ENCODE measurements around the gene NFKBIB.

The NFKBIB gene

GRCh38 chr19:38918526-38918925 is 18.8 kb downstream of the NFKBIB start:
- H3K79me2 ChIP-seq (ENCODE audit: low read length) = no peaks in the 10 kb centered on the region
- H3F3A ChIP-seq (ENCODE audit: insufficient read depth, low read length) = no peaks in the 10 kb centered on the region
- DNase-seq = no peak
- no peak overlapping the region for H3K9ac ChIP-seq (ENCODE audit: low read length)
- no peaks in the 10 kb centered on the region for H3K27me3 ChIP-seq (replicated peaks; ENCODE audit: insufficient read depth, low read length)
- no peak overlapping the region for H3K4me2 ChIP-seq (ENCODE audit: low read depth, low read length)
- TF ChIP-seq EZH2phosphoT487 (IDR thresholded peaks at IDR 0.05; ENCODE audit: low read length) = no peak
- no peak for TF ChIP-seq CTCF (IDR thresholded peaks at IDR 0.05; ENCODE audit: low read length)
- no peak for TF ChIP-seq EZH2 (optimal IDR thresholded peaks at IDR 0.05; ENCODE audit: low read depth, low read length)
- no peaks in the 10 kb centered on the region for H4K20me1 ChIP-seq (ENCODE audit: insufficient read depth, low read length)
- no peaks in the 10 kb centered on the region for H3K4me1 ChIP-seq (ENCODE audit: low read length)
- no peaks in the 10 kb centered on the region for H3K36me3 ChIP-seq (replicated peaks; ENCODE audit: insufficient read depth, low read length)
- H3K27ac ChIP-seq (ENCODE audit: low read length) = no peak overlapping the region
- H3K9me3 ChIP-seq (replicated peaks; ENCODE audit: insufficient read depth, low read length) = no peaks in the 10 kb centered on the region
- no peak overlapping the region for H2AFZ ChIP-seq (ENCODE audit: low read length)
- H3K4me3 ChIP-seq (ENCODE audit: low read length) = no peak overlapping the region
- no peaks in the 10 kb centered on the region for H3K9me2 ChIP-seq (replicated peaks; ENCODE audit: insufficient read depth, low read length)

- H3K9me2 ChIP-seq (replicated peaks; ENCODE audit: insufficient read depth, low read length) = no peaks in the 10 kb centered on the region
- no peak overlapping the region for H3K9ac ChIP-seq (ENCODE audit: low read length)
- no peak for DNase-seq
- H4K20me1 ChIP-seq (ENCODE audit: insufficient read depth, low read length) = no peaks in the 10 kb centered on the region
- H3K27me3 ChIP-seq (replicated peaks; ENCODE audit: insufficient read depth, low read length) = no peaks in the 10 kb centered on the region
- H3K79me2 ChIP-seq (ENCODE audit: low read length) = no peaks in the 10 kb centered on the region
- no peak for TF ChIP-seq EZH2phosphoT487 (IDR thresholded peaks at IDR 0.05; ENCODE audit: low read length)
- no peak for TF ChIP-seq CTCF (IDR thresholded peaks at IDR 0.05; ENCODE audit: low read length)
- TF ChIP-seq EZH2 (optimal IDR thresholded peaks at IDR 0.05; ENCODE audit: low read depth, low read length) = no peak
- no peak overlapping the region for H3K27ac ChIP-seq (ENCODE audit: low read length)
- H3F3A ChIP-seq (ENCODE audit: insufficient read depth, low read length) = no peaks in the 10 kb centered on the region
- H3K9me3 ChIP-seq (replicated peaks; ENCODE audit: insufficient read depth, low read length) = no peaks in the 10 kb centered on the region
- no peak overlapping the region for H3K4me3 ChIP-seq (ENCODE audit: low read length)
- H3K4me1 ChIP-seq (ENCODE audit: low read length) = no peaks in the 10 kb centered on the region
- H3K36me3 ChIP-seq (replicated peaks; ENCODE audit: insufficient read depth, low read length) = no peaks in the 10 kb centered on the region
- H3K4me2 ChIP-seq (ENCODE audit: low read depth, low read length) = no peak overlapping the region
- no peak overlapping the region for H2AFZ ChIP-seq (ENCODE audit: low read length)
Observed at GRCh38 chr19:38919837-38920601, 20.2 kb downstream of the NFKBIB start.

- TF ChIP-seq CTCF (IDR thresholded peaks at IDR 0.05; ENCODE audit: low read length) (no peak), EZH2 (optimal IDR thresholded peaks at IDR 0.05; ENCODE audit: low read depth, low read length) (no peak), EZH2phosphoT487 (IDR thresholded peaks at IDR 0.05; ENCODE audit: low read length) (no peak)
- Histone ChIP-seq H3K27me3 (replicated peaks; ENCODE audit: insufficient read depth, low read length) (no peaks in the 10 kb centered on the region), H3K4me3 (ENCODE audit: low read length) (no peak overlapping the region), H3K9ac (ENCODE audit: low read length) (no peak overlapping the region), H3K4me1 (ENCODE audit: low read length) (no peaks in the 10 kb centered on the region), H3K9me2 (replicated peaks; ENCODE audit: insufficient read depth, low read length) (no peaks in the 10 kb centered on the region), H3K4me2 (ENCODE audit: low read depth, low read length) (no peak overlapping the region), H3F3A (ENCODE audit: insufficient read depth, low read length) (no peaks in the 10 kb centered on the region), H3K36me3 (replicated peaks; ENCODE audit: insufficient read depth, low read length) (no peaks in the 10 kb centered on the region), H3K79me2 (ENCODE audit: low read length) (no peaks in the 10 kb centered on the region), H3K27ac (ENCODE audit: low read length) (no peak overlapping the region), H3K9me3 (replicated peaks; ENCODE audit: insufficient read depth, low read length) (no peaks in the 10 kb centered on the region), H4K20me1 (ENCODE audit: insufficient read depth, low read length) (no peaks in the 10 kb centered on the region), H2AFZ (ENCODE audit: low read length) (no peak overlapping the region)
- no peak for DNase-seq
Observed at GRCh38 chr19:38920602-38921419, 21.0 kb downstream of the NFKBIB start.
